Stimulated activated CD4-positive, alpha-beta T cell treated with anti-CD3 and anti-CD28 coated beads, Interleukin-2, amount 100 ng/mL, for 24 hours (primary cell): ENCODE measurements around the gene TSBP1.
A peak's percentile ranks its signal among the peaks of the same experiment; 100 is the strongest.
"Not testable (repeated sequence)": the region's sequence is repeated elsewhere in the genome, so short reads cannot be mapped to it uniquely, and the experiment has no call there.

Experiments
- DNase-seq, 2 donors: peaks; one replicate each; pipeline ENCODE4 v3.0.0-alpha.2; 2020

TSBP1 gene

DNA sequence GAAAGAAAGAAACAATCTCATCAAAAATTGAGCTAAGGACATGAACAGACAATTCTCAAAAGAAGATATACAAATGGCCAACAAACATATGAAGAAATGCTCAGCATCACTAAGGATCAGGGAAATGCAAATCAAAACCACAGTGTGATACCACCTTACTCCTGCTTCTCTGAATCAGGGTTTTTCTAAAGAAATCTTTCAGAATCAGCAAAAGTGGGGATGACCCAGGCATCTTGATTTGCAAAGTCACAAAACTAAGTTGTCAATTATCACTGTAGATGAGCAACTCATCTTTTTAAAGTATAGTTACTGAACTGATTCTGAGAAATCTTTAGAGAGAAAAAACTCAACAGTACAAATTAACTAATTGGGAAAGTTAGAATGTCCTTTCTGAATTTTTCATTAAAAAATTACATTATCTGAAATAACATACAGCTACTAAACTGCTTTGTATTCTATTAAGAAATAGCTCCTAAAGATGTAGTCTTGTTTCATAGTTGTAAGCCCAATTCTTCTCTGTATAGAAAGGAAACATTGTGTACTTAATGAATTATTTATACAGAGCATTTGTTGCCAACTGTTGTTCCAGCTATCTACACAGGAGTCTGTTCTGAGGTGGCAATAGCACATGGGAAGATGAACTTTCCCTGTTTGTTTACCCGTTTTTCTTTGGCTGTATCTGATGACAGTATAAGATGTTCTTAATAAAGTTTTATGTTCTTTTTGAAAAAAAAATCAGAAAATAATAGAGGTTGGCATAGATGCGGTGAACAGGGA is 97.7 kb downstream of the TSBP1 start:
- not testable (repeated sequence) for DNase-seq

DNA sequence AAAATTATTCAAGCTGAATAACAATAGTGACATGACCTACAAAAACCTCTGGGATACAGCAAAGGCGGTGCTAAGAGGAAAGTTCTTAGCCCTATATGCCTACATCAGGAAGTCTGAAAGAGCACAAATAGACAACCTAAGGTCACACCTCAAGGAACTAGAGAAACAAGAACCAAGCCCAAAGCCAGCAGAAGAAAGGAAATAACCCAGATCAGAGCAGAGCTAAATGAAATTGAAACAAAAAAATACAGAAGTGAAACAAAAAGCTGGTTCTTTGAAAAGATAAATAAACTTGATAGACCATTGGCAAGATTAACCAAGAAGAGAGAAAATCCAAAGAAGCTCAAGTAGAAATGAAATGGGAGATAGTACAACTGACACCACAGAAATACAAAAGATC is 100.3 kb downstream of the TSBP1 start:
- DNase-seq: no peak

DNA sequence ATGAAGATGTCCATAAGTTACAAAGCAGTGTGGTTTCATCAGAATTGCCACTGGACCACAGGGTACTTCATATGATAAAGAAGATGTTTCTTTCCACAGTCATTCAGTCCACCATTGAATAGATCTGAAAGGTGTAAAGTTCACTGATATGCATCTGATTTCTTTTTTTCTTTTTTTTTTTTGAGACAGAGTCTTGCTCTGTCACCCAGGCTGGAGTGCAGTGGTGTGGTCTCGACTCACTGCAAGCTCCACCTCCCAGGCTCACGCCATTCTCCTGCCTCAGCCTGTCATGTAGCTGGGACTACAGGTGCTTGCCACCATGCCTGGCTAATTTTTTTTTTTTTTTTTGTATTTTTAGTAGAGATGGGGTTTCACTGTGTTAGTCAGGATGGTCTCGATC is 103.2 kb downstream of the TSBP1 start:
- not testable (repeated sequence) for DNase-seq

DNA sequence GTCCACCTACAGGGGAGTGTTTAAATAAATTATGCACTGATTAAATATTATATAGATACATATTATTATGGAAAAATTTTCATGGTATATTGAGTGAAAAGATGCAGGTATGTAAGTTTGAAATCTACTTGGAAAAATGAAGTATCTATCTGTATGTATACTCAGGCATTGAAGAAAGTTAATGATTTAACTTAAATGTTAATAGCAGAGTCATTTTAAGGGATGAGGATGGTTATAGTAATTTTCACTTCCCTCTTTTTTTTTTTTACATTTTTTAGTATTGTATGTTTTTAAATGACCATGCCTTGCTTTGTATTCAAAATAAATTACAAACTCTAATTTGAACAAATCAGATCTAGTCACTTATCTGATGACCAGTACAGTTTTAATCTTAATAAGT is 104.7 kb downstream of the TSBP1 start:
- DNase-seq: no peak

DNA sequence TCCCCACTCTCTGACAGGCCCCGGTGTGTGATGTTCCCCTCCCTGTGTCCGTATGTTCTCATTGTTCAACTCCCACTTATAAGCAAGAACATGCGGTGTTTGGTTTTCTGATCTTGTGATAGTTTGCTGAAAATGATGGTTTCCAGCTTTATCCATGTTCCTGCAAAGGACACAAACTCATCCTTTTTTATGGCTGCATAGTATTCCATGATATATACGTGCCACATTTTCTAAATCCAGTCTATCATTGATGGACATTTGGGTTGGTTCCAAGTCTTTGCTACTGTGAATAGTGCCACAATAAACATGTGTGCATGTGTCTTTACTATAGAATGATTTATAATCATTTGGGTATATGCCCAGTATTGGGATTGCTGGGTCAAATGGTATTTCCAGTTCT is 114.4 kb downstream of the TSBP1 start:
- DNase-seq: not testable (repeated sequence)

DNA sequence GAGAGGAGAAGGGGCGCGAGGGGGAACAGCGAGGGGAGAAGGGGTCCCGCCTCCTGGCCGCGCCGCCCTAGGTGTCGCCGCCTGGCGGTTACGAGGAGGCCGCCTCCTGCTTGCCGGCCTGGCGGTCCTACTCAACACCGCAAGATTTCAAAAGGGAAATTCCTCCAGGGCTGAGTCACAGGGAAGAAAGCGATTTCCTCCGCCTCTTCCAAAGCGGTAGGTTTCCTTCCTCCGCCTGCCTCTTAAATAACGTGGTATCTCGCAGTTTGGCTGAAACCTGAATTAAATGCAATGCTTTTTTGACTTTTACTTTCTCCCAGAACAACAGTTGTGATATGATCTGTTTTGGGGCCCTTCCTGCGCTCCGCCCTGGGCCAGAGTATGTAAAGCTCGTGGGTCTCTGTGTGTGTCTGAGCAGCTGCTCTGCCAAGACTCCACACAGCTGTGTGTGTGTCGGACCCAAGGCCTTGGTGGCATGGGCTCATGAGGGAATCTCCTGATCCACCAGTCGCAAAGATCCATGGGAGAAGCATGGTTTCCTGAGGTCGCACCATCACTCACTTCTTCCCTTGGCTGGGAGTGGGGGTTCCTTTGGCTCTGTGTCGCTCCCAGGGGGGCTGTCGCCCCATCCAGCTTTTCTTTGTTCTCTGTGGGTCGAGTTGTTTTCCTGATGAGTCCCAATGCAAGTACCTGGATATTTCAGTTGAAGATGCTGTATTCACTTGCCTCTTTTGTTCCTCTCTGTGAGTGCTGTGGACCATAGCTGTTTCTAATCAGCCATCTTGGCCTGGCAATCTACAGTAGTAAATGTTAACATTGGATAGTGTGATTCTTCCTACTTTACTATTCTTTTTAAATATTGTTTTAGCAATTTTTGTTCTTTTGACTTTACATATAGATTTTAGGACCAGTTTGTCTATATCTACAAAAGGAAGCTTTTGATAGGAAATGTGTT is 116.2 kb downstream of the TSBP1 start:
- peak; percentile 70 to 72 for DNase-seq

DNA sequence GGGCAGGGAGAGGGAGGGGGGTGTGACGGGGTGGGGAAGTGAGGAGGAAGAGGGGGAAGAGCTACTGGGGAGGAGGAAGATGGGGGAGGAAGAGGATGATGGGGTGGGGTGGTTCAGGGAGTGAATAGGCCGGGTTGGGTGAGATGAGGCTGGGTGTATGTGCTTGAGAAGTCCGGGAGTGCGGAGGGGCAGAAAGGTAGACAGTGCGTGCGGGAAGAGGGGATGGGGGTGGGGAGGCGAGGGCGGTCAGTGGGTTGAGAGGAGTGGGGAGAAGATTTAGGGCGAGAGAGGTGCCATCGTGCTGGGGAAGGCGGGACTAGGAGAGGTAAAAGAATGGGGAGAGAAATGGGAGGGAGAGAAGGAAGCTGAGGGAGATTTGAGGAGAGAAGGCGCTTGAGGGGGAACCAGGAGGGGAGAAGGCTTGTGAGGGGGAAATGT is 116.9 kb downstream of the TSBP1 start:
- no peak for DNase-seq

DNA sequence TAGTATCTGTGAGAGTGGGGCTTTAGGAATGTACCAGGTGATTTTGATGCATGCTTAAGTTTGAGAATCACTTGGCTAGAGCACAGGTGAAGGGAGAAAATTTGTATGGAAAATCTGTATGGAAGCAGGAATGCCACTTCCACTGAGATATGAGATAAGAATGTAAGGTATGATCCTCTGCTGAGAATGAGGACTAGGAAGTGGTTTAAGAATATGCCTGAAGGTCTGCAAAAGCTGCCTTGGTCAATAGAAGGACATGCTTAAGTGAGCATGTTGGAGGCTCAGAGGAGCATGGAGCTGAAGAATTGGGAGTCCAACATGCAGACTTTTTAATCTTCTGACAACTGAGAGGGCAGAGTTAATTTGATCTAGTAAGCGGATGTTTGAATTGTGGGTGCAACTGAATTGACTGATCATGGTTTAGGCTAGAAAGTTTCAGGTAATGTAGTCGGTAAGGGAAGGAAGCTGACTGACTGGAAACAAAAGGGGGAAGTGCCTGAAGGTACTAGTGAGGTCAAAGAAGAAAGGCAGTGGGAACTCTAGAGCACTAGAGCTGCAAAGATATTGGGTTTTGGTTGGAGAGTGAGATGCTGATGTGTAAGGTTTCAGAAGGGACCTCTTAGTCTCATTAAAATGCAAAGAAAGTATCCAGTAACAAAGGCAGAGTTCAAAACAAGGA is 119.2 kb downstream of the TSBP1 start:
- DNase-seq: no peak

DNA sequence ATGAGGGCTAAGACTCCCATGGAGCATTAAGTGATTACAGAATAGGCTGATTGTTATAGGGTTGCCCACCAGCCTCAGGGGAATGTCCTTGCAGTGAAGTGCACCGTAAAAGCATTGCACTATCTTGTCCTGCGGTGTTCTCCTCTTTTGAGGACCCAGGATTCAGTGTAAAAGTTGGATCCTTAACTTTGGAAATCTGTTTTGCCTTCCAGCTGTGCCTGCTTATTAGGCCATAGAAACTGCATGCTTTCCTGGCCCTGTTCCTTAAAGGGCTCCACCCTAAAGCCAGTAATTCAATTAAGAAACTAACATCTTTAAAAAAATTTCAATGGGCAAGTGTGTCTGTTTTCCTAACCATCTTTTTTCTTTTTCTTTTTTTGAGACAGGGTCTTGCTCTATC is 122.4 kb downstream of the TSBP1 start:
- DNase-seq: no peak

DNA sequence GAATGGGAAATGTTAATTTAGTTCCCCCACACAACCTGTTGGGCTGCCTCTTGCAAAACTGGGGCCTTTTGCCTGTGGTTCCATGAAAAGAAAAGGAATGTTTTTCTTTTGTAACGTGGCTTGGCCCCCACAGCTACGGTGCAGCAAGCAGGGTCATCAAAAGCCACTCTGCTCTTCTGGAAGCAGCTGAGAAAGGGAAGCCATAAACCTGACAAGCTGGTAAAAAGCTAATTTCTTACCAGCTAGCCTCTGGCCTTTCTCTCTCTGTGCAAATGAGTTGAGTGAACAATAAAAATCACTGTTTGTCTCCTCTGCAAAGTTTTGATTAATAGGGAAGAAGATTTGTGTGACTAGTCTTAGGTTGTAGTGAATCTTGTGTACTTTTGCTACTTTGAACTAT is 124.3 kb downstream of the TSBP1 start:
- no peak for DNase-seq

DNA sequence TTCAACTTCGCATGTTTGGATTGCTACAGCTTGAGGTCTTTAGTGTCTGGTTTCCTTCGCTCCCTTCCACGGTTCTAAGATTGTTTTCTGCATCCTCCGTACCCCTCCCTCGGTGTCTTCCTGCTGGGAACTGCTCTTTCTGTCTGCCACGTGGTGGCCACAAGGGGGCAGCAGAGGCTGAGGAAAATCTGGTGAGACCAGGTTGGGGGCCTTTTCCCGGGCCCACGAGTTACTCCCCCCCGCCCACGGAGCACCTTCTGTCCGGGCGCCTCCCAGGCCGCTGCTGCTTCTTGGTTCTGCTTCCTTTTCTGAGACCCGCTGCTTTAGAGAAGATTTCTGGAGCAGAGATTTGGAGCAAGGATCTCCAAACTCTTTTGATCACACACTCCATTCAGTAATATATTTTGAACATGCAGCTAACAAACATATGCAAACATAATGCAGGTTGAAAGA is 126.7 kb downstream of the TSBP1 start:
- DNase-seq: peak; percentile 78 to 81

DNA sequence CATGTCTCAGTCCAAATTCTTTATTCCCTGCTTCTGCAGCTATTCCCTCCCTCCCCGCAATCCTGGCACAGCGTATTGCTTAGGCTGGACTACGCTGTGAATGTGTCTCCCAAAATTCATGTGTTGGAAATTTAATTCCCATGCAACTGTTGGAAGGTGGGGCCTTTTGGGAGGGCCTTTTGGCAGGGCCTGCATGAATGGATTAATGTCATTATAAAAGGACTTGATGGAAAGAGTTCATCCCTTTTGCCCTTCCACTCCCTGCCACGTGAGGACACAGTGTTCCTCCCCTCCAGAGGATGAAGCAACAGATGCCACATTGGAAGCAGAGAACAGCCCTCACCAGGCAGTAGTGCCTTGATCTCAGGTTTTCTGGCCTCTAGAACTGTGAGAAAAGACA is 127.4 kb downstream of the TSBP1 start:
- no peak for DNase-seq
